Choroid plexus epithelial cell (primary cell): ENCODE data around the gene VAMP2.

Experiments
- DNase-seq: peaks from one replicate; pipeline ENCODE4 v3.0.0-alpha.2; 2010; ENCODE audit warnings: low read depth
- H3K4me3 ChIP-seq: 2 replicates; pipeline ENCODE4 v1.5.1; 2011; ENCODE audit warnings: low read depth, mild to moderate bottlenecking, control low read depth, low read length, moderate library complexity
- TF ChIP-seq, protein P1 (sequence below): conservative IDR thresholded peaks from 2 replicates; pipeline ENCODE4 v1.5.1; 2011; ENCODE audit warnings: low read depth, mild to moderate bottlenecking, control low read depth, inconsistent platforms, low read length, moderate library complexity

VAMP2 gene

DNA sequence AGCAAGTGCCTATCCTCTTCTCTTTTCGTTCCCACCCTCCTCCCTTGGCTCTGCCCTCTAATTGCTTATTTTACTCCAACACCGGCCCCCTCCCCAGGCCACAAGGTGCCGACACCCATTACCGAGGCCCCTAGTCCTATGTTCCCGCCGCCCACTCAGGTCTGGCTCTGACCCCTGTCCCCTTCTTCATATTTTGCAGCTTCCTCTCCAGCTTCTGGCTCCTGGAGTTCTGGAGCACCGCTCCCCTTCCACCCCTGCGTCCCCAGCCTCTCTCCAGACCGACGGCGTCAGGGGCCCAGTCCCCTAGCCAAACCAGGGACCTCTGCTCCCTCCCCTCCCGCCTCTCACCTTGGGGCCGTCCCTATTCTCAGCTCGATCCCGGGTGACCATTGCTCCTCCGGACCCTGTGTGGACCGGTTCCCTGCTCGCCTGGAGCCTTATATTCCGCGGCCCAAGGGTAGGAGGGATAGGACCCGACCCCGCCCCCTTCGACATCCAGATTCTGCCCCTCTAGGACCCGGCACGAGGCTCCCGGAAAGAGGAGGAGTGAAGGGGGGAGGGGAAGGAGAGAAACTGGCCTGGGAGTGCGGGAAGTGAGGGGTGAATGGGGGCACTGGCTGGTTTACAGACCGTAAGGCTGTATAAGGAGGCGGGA, 38.9 kb downstream of the VAMP2 start, which contains the start of gene HES7:
TSS of gene HES7 (minus strand) at position 412 of the 655 bp plus-strand sequence. CDS start at position 390, 22 bp downstream.
- no peak for DNase-seq
- H3K4me3 ChIP-seq = peak within 1 kb of the TSS; percentile 58
- TF ChIP-seq, protein P1, sequence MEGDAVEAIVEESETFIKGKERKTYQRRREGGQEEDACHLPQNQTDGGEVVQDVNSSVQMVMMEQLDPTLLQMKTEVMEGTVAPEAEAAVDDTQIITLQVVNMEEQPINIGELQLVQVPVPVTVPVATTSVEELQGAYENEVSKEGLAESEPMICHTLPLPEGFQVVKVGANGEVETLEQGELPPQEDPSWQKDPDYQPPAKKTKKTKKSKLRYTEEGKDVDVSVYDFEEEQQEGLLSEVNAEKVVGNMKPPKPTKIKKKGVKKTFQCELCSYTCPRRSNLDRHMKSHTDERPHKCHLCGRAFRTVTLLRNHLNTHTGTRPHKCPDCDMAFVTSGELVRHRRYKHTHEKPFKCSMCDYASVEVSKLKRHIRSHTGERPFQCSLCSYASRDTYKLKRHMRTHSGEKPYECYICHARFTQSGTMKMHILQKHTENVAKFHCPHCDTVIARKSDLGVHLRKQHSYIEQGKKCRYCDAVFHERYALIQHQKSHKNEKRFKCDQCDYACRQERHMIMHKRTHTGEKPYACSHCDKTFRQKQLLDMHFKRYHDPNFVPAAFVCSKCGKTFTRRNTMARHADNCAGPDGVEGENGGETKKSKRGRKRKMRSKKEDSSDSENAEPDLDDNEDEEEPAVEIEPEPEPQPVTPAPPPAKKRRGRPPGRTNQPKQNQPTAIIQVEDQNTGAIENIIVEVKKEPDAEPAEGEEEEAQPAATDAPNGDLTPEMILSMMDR = no peak

DNA sequence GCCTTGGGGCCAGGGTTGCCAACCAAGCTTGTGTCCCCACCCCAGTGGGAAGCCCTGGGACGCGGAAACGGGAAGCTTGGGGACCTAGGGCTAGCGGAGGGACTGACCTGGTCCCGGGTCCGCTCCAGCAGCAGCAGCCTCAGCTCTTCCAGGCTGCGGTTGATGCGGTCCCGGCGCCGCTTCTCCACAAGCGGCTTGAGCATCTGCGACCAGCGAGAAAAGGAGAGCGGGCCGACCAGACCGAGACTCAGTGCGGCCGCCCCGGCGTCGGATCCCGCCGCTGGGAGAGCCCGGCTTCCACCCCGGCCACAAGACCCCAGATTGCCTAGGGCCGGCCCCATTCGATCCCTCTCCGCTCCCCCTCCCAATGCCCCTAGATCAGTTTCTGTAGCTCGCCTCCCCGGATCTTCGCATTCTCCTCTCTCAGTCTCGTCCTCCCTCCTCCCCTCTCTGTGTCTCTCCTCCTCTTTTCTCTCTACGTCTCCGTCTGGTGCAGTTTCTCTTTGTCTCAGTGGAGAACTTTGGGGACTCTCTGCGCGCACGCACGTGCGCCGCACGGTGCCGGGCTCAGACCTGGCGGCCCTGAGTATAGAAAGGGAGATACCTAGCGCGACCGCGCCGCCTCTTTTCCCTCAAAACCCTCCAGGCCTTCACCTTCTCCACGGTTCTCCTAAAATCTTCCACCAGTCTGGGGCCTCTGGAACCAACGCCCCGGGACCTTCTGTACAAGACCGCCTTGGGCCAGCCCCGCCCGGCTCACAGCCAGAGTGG, 39.6 kb downstream of the VAMP2 start:
- peak overlapping the region; percentile 58 for H3K4me3 ChIP-seq
- TF ChIP-seq, protein P1 = no peak
- no peak for DNase-seq

DNA sequence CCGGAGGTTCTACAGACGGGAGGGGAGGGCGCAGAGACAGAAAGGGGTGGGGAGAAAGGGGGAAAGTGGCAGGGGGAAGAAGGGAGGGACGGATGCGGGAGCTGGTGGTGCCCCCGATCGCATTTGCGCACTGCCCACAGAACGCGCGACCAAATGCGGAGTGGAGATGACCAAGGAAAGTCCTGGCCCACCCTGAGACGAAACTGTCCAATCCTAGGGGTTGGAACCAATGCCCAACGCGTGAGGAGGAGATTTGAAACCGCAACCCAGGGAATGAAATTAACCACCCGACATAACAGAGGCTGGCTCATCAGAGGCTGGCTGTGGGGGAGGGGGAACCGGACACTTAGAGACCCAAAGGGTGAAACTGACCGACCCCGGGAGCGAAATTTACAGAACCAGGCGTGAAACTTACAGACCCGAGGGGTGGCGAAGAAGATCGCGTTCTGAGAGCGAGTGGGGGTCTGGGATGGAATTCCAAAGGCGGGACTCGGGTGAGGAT, 40.3 kb downstream of the VAMP2 start:
- H3K4me3 ChIP-seq = peak overlapping the region; percentile 58
- TF ChIP-seq, protein P1 = no peak
- DNase-seq = peak; percentile 31

DNA sequence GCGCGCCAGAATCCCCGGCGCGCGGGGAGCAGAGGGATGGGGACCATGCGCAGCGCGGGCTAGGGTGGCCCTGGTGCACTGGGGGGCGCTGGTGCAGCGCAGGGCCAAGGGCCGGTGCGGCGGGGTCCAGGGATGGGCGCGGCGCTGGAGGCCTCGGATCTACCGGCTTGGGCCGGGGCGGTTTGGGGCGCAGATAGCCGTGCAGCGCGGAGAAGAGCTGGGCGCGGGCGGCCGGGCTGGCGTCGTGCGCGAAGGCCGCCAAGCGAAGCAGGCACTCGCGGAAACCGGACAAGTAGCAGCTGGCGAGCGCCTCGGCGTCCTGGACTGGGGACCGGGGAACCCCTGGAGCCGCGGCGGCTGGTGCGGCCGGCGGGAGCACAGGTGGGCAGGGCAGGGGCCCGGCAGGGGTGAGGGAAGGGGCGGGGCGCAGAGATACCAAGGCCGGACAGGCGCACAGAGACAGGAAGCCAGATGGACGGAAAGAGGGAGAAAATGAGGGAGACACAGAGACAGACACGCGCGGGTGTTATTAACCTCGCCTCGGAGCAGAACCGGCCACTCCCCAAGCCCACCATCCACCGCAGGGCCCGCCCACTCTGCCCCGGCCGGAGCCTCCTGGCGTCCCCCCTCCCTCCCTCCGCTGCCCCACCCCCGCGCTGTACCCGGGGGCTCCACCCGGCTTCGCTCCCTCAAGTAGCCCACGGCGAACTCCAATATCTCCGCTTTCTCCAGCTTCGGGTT, 40.9 kb downstream of the VAMP2 start:
- TF ChIP-seq, protein P1 = peak; percentile 27
- peak; percentile 52 for DNase-seq
- H3K4me3 ChIP-seq = peak overlapping the region; percentile 58

DNA sequence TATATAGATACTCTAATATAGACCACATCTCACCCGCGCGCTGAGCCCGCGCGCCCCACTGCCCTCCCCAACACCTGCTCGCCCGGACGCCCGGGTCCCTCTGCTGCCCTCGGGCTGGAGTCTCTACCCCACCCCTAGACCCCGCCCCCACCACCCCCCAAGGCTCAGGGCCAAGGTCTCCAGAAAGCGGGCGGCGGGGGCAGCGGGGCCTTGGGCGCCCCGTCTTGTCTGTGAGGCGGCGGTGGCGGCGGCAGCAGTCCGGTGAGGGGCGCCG, 41.4 kb downstream of the VAMP2 start:
- TF ChIP-seq, protein P1 = no peak
- peak overlapping the region; percentile 58 for H3K4me3 ChIP-seq
- DNase-seq = no peak

DNA sequence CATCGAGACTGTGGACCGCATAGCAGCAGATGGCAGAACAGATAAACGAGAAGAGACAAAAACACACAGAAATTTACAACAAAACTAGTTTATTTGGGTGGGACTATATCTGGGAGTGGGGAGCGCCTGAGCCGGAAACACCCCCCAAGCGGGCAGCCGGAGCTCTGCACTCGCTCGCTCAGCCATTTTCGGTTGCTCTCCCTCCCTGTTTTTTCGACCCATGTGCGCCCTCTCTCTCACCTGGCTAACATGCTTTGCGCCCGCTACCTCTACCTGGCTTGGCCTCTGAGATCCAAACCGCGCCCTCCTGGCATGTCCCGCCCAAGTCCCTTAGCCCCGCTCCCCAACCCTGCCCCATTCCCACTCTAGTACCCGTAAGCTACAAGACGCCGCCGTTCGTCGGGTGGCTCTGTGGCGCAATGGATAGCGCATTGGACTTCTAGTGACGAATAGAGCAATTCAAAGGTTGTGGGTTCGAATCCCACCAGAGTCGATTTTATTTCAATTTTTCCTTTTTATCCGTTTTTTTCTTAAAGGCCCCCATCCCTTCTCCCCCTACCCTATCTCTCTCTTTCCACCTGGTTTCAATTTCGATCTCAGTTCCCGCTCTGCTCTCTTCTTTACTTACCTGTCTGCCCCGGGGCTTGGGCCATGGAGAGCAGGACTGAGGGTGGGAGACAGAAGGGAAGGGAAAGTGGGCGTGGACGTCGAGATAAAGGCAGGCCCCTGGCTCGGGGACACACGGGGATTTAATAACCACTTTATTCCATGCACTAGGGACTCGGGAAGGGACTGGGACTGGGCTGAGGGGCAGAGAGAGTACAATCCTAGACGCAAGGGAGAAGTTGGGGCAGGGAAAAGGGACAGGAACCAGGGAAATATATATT, 42.0 kb downstream of the VAMP2 start:
- TF ChIP-seq, protein P1 = peak; percentile 43
- peak; percentile 72 for DNase-seq

More for the DNA sequence above, 42.0 kb downstream of the VAMP2 start:
- peak overlapping the region; percentile 58 for H3K4me3 ChIP-seq
